ENCODE measurements around the gene RGSL1.

RGSL1 gene

DNA sequence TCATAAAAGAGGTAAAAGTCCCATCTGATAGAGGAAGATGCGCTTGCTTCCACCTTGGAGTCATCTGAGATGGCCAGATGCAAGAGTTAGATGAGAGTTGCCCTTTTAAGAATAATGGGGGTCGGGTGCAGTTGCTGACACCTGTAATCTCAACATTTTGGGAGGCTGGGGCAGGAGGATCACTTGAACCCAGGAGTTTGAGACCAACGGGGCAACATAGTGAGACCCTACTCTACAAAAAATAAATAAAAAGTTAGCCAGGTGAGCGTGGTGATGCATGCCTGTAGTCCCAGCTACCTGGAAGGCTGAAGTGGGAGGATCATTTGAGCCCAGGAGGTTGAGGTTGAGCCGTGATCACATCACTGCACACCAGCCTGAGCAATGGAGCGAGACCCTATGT is 36.0 kb upstream of the RGSL1 start:
- TF ChIP-seq EZH2phosphoT487 (conservative IDR thresholded peaks at IDR 0.05; ENCODE audit: low read length): no peak
- TF ChIP-seq, protein P1, sequence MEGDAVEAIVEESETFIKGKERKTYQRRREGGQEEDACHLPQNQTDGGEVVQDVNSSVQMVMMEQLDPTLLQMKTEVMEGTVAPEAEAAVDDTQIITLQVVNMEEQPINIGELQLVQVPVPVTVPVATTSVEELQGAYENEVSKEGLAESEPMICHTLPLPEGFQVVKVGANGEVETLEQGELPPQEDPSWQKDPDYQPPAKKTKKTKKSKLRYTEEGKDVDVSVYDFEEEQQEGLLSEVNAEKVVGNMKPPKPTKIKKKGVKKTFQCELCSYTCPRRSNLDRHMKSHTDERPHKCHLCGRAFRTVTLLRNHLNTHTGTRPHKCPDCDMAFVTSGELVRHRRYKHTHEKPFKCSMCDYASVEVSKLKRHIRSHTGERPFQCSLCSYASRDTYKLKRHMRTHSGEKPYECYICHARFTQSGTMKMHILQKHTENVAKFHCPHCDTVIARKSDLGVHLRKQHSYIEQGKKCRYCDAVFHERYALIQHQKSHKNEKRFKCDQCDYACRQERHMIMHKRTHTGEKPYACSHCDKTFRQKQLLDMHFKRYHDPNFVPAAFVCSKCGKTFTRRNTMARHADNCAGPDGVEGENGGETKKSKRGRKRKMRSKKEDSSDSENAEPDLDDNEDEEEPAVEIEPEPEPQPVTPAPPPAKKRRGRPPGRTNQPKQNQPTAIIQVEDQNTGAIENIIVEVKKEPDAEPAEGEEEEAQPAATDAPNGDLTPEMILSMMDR (IDR thresholded peaks at IDR 0.05; ENCODE audit: insufficient read depth, low read length, poor library complexity, severe bottlenecking): no peak
- no peak overlapping the region for H3K27ac ChIP-seq (ENCODE audit: low read depth, low read length)
- no peaks in the 10 kb centered on the region for H3K79me2 ChIP-seq (ENCODE audit: insufficient read depth, low read length)
- no peaks in the 10 kb centered on the region for H3K36me3 ChIP-seq (ENCODE audit: low read length)
- H3K9me3 ChIP-seq (ENCODE audit: insufficient read depth, low read length): no peaks in the 10 kb centered on the region
- H3K4me3 ChIP-seq (ENCODE audit: insufficient read depth, low read length, poor library complexity, severe bottlenecking): no peak overlapping the region
- no peak overlapping the region for H3K9ac ChIP-seq (ENCODE audit: low read length)
- H3K4me2 ChIP-seq (ENCODE audit: low read depth, low read length, poor library complexity, severe bottlenecking): no peak overlapping the region
- H3K27me3 ChIP-seq (ENCODE audit: low read length): no peaks in the 10 kb centered on the region
- 0 out of 2 replicates have a peak, but pooled peaks cover 3% of the 10 kb centered on the region for H3F3A ChIP-seq (ENCODE audit: insufficient read depth)
- no peaks in the 10 kb centered on the region for H3K9me2 ChIP-seq (replicated peaks; ENCODE audit: insufficient read depth, low read length)
- no peaks in the 10 kb centered on the region for H4K20me1 ChIP-seq (ENCODE audit: low read depth, low read length)
- no peak overlapping the region for H2AFZ ChIP-seq (ENCODE audit: low read depth, low read length, severe bottlenecking)

DNA sequence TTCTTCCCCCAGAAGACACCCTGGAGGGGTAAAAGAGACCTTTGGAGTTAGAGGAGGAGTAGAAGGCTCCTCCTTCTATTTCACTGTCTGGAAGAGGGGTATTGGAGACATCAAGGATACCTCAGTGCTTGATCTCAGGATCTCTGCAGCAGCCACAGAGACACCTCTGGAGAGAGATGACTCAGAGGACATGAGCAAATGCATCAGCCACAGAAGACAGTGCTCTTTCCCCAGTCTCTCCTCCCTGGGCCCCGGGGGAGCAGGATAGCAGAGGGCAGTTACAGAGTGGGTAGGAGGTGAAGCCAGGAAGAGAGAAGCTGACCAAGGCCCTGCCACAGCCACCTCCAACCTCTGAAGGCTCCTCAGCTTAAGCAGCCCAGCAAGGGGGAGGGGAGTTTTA is 34.2 kb upstream of the RGSL1 start:
- no peak for TF ChIP-seq EZH2phosphoT487 (conservative IDR thresholded peaks at IDR 0.05; ENCODE audit: low read length)
- TF ChIP-seq, protein P1 (IDR thresholded peaks at IDR 0.05; ENCODE audit: insufficient read depth, low read length, poor library complexity, severe bottlenecking): no peak
- Histone ChIP-seq H3K79me2 (ENCODE audit: insufficient read depth, low read length) (no peaks in the 10 kb centered on the region), H3K9me3 (ENCODE audit: insufficient read depth, low read length) (no peaks in the 10 kb centered on the region), H3K36me3 (ENCODE audit: low read length) (no peaks in the 10 kb centered on the region), H4K20me1 (ENCODE audit: low read depth, low read length) (no peaks in the 10 kb centered on the region), H3K9me2 (replicated peaks; ENCODE audit: insufficient read depth, low read length) (no peaks in the 10 kb centered on the region), H3K9ac (ENCODE audit: low read length) (no peak overlapping the region), H3F3A (ENCODE audit: insufficient read depth) (0 out of 2 replicates have a peak, but pooled peaks cover 3% of the 10 kb centered on the region), H3K4me3 (ENCODE audit: insufficient read depth, low read length, poor library complexity, severe bottlenecking) (no peak overlapping the region), H2AFZ (ENCODE audit: low read depth, low read length, severe bottlenecking) (no peak overlapping the region), H3K4me2 (ENCODE audit: low read depth, low read length, poor library complexity, severe bottlenecking) (no peak overlapping the region), H3K27ac (ENCODE audit: low read depth, low read length) (no peak overlapping the region), H3K27me3 (ENCODE audit: low read length) (no peaks in the 10 kb centered on the region)

DNA sequence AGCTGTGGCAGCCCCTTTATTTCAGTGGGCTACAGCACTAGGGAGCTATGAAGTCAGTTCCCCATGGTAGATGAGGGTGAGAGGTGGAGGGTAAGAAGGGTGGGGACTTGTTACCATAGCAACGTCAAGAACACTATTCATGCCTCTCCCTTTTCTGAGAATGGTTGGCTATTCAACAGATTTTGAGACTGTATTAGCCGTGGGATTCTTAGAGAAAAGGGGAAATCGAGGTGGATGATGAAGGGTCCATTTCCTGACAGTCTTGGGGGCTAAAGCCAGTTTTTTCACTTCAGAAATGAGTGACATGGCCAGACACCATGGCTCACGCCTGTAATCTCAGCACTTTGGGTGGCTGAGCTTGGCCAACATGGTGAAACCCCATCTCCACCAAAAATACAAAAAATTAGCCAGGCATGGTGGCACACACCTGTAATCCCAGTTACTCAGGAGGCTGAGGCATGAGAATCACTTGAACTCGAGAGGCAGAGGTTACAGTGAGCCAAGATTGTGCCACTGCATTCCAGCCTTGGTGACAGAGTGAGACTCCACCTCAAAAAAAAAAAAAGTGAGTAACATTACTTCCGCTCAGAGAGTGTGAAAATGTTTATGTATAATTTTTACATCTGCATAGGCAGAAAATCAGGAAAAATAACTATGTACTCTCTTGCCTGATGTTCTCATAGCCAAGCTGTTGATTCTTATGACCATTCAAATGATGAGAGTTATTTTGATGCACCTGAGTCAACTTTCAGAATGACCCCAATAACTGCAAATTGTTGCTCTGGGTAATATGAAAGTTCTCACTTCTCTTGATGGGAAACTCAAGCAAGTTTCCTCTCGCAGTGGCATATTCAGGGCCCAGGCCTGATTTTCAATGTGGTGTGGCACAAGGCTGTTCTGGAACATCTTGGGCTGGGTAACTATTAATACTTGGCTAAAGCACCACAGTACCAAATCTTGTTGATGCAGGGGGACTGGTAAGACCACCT is 23.2 kb upstream of the RGSL1 start:
- Histone ChIP-seq H4K20me1 (ENCODE audit: low read depth, low read length) (no peaks in the 10 kb centered on the region), H3K9me3 (ENCODE audit: insufficient read depth, low read length) (no peaks in the 10 kb centered on the region), H2AFZ (ENCODE audit: low read depth, low read length, severe bottlenecking) (no peak overlapping the region), H3K4me3 (ENCODE audit: insufficient read depth, low read length, poor library complexity, severe bottlenecking) (no peak overlapping the region), H3F3A (ENCODE audit: insufficient read depth) (no peaks in the 10 kb centered on the region), H3K9ac (ENCODE audit: low read length) (no peak overlapping the region), H3K27me3 (ENCODE audit: low read length) (no peaks in the 10 kb centered on the region), H3K4me2 (ENCODE audit: low read depth, low read length, poor library complexity, severe bottlenecking) (no peak overlapping the region), H3K27ac (ENCODE audit: low read depth, low read length) (no peak overlapping the region), H3K79me2 (ENCODE audit: insufficient read depth, low read length) (no peaks in the 10 kb centered on the region), H3K36me3 (ENCODE audit: low read length) (no peaks in the 10 kb centered on the region), H3K9me2 (replicated peaks; ENCODE audit: insufficient read depth, low read length) (no peaks in the 10 kb centered on the region)
- TF ChIP-seq, protein P1 (IDR thresholded peaks at IDR 0.05; ENCODE audit: insufficient read depth, low read length, poor library complexity, severe bottlenecking): no peak
- TF ChIP-seq EZH2phosphoT487 (conservative IDR thresholded peaks at IDR 0.05; ENCODE audit: low read length): no peak
